GM12864 (cell line): Measurements from ENCODE around the gene PDE11A.

Experiments used
- DNase-seq: peaks from one replicate; pipeline ENCODE4 v3.0.0-alpha.2; 2011; ENCODE audit warnings: low read depth
- H3K4me3 ChIP-seq: 2 replicates; pipeline ENCODE4 v1.5.1; 2011; ENCODE audit warnings: mild to moderate bottlenecking, low read depth, low read length, control low read depth
- TF ChIP-seq, protein P1 (sequence below): IDR thresholded peaks from 2 replicates; pipeline ENCODE4 v1.5.1; 2011; ENCODE audit warnings: low read depth, mild to moderate bottlenecking, moderate library complexity, low read length, control low read depth, inconsistent platforms; ENCODE audit errors: missing control alignments

The PDE11A gene

DNA sequence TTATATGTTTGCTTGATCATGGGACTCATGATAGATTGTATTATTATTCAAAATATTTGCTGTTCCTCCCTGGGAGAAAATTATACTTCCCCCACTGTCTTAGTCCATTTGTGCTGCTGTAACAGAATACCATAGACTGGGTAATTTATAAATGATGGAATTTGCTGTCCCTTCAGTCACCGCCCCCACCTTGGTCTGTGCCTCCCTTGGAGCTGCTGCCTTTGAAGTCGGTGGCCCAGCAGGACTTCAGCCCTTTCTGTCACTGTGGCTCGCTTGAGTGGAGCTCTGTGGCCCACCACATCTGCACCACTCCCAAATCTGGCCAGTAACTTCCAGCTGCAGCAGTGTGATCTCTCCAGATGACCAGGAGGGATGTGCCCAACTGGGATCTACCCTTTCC, 479.2 kb downstream of the PDE11A start:
- no peak for DNase-seq
- H3K4me3 ChIP-seq, result no peak overlapping the region
- TF ChIP-seq, protein P1, sequence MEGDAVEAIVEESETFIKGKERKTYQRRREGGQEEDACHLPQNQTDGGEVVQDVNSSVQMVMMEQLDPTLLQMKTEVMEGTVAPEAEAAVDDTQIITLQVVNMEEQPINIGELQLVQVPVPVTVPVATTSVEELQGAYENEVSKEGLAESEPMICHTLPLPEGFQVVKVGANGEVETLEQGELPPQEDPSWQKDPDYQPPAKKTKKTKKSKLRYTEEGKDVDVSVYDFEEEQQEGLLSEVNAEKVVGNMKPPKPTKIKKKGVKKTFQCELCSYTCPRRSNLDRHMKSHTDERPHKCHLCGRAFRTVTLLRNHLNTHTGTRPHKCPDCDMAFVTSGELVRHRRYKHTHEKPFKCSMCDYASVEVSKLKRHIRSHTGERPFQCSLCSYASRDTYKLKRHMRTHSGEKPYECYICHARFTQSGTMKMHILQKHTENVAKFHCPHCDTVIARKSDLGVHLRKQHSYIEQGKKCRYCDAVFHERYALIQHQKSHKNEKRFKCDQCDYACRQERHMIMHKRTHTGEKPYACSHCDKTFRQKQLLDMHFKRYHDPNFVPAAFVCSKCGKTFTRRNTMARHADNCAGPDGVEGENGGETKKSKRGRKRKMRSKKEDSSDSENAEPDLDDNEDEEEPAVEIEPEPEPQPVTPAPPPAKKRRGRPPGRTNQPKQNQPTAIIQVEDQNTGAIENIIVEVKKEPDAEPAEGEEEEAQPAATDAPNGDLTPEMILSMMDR, result no peak

DNA sequence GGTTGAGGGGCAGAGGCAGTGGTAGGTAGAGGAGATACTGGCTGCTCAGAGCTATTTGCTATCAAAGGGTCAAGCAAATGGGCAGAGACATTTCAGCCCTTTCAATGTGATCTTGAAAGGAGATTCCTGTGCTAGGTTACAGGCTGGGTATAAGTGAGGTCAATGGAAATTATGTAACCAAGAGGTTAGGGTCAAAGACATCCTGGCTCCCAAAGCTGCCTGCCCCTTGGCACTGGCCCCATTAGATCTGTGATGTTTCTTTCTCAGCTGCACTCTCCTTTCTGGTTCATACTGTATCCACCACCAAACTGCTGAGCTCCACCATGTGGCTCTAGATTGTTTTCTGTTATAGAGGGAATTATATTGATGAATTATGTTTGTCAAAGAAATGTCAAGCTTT, 479.6 kb downstream of the PDE11A start:
- DNase-seq, result no peak
- no peak overlapping the region for H3K4me3 ChIP-seq
- TF ChIP-seq, protein P1, result no peak

DNA sequence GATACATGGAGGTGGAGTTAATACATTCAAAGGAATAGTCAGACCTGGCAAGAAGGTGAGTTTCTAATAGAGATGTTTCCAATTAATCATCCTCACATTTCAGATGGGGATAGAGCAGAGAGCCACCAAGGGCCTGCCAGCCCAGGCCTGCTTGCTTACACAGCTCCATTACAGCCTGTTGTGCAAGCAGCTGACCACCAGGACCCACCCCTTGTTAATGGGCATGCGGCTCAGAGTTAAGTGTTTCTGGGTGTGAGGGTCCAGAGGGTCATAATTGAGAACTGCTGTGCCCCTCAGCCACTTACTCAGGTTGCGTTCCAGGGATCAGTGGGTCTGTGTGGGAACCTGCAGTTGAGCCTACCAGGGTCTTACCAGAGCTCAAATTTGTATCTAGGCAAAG, 480.2 kb downstream of the PDE11A start:
- H3K4me3 ChIP-seq, result no peak overlapping the region
- TF ChIP-seq, protein P1, result no peak
- no peak for DNase-seq

DNA sequence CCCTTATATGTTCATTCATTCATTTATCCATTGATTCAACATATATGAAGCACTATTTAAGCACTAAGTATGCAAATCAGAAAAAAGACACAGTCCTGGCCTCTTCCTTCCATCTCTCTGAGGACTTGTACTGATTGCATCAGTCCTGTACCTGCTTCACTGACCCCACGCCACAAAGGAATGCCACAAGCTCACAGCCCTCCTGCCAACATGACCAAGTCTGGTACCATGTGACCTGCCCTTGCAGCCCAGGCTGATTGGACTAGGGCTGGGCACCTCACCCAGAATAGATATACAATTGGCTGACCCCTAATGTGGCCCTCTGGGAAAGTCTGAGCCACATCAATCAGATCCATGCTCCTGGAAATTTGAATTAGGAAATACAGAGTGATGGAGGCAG, 483.4 kb downstream of the PDE11A start:
- TF ChIP-seq, protein P1, result no peak
- H3K4me3 ChIP-seq, result no peak overlapping the region
- DNase-seq, result no peak

DNA sequence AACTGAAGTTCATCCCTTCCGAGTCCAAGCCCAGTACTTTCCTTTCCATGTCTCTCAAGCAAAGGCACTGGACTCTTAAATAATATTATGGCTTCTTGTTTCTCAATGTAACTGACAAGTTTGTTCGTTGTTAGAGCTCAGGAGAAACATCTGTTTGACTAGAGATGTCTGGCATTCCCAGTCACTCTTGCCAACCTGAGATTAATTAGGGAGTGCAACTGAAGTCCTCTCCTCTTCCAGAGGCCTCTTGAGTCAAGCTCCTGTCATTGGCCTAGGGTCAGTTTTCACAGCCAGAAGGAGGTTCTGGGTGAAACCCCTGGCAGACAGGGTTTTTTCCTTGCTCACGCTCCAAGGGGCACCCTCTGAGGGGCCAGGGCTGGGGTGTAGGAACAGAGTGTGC, 483.9 kb downstream of the PDE11A start:
- TF ChIP-seq, protein P1, result no peak
- no peak overlapping the region for H3K4me3 ChIP-seq
- DNase-seq, result no peak

DNA sequence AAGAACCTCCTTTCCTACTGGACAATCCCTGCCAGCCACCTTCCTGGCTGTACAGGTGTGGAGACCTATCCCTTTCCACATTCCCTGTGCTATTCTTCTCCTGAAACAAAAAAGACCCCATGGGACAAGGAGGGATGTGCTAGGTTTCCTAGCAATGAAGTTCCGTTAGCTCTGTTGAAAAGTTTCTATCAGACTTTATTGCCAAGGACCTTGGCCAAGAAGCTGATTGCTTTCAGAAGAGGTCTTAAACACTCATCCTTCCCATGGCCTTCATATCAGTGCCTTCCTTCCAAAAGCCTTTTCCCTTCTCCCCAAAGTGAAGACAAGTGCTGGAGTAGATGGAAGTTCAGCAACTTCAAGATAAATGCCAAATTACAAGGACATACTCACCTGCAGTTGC, 485.2 kb downstream of the PDE11A start:
- no peak overlapping the region for H3K4me3 ChIP-seq
- TF ChIP-seq, protein P1, result no peak
- no peak for DNase-seq

DNA sequence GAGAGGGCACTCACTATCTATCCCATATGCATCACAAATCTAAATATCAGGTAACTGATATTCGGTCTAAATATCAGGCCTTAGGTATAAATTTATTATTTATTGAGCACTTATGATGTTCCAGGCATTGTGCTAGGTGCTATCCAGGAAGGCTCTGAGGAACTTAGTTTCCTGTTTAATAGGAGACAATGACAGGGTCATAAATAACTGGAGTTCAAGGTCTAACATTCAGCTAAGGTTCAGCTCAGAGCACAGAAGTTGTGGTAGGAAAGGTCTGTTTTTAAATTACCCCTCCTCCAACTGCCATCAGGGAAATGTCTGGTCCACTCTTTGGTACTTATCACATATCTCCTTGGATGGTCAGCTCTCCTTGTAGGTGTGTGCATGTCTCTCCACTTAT, 486.4 kb downstream of the PDE11A start:
- TF ChIP-seq, protein P1, result no peak
- DNase-seq, result no peak

More for the DNA sequence above, 486.4 kb downstream of the PDE11A start:
- no peak overlapping the region for H3K4me3 ChIP-seq
